Erythroblast (primary cell): ENCODE measurements around the gene ALDH1A2.

Experiments used
- GATA1 ChIP-seq: IDR thresholded peaks from 2 replicates; pipeline ENCODE4 v1.6.1; 2011; ENCODE audit warnings: low read depth, mild to moderate bottlenecking, control low read depth, low read length, moderate library complexity
- POLR2A ChIP-seq: IDR thresholded peaks from 2 replicates; pipeline ENCODE4 v1.6.1; 2011; ENCODE audit warnings: mild to moderate bottlenecking, low read length

GRCh38 chr15:58048261-58048660, 17.2 kb downstream of the ALDH1A2 start:
- TF ChIP-seq POLR2A (no peak), GATA1 (no peak)
